ENCODE measurements around the gene PRMT3.
"Not testable (repeated sequence)": the region's sequence is repeated elsewhere in the genome, so short reads cannot be mapped to it uniquely, and the experiment has no call there.

The PRMT3 gene

DNA sequence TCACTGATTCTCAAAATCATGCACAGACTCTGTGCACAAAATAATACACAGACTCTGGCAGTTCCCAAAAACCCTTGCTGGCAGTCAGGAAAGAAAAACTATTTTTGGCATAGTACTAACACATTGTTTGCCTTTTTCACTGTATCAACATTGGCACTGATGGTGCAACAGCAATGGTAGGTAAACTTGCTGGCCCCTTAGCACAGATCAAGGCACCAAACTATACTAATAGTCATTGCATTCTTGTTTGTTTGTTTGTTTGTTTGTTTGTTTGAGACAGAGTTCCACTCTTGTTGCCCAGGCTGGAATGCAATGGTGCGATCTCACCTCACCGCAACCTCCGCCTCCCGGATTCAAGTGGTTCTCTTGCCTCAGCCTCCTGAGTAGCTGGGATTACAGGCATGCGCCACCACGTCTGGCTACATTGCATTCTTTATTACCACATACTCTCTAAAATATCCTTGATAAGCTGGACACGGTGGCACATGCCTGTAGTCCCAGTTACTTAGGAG lies 130.9 kb downstream of the PRMT3 start:
- no peak for DNase-seq

GRCh38 chr11:20522536-20522935 lies 135.0 kb downstream of the PRMT3 start:
- no peak for DNase-seq

- DNase-seq: no peak
Measured at GRCh38 chr11:20529757-20530156, 142.2 kb downstream of the PRMT3 start.

- DNase-seq: no peak
Measured at GRCh38 chr11:20530942-20531703, 143.6 kb downstream of the PRMT3 start.

DNA sequence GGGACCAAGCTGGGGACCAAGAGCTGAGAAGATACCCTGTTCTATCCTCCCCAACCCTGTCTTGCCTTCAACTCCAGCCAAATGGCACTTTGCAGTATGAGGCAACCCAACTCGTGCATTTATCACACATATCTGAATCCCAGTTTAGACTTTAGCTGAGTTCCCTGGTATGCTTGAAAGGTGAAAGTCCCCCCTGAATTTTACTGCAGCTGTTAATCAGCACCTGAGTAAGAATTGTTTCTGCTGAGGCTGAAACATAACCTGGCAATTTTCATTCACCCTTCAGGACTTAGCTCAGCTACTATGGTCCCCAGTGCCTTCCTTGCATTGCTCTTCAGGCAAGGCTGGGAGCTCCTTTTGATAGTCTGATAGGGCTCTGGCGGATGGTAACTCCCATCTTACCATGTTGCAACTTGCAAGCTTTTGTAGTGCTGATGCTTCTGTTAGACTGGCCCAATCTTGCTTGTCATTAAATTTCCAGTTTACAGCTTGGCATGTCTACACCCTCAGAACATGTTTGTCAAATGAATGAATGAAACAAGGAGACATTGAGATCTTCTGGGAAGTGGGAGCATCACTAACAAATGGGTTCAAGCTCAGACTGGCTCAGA lies 147.9 kb downstream of the PRMT3 start:
- DNase-seq: no peak

DNA sequence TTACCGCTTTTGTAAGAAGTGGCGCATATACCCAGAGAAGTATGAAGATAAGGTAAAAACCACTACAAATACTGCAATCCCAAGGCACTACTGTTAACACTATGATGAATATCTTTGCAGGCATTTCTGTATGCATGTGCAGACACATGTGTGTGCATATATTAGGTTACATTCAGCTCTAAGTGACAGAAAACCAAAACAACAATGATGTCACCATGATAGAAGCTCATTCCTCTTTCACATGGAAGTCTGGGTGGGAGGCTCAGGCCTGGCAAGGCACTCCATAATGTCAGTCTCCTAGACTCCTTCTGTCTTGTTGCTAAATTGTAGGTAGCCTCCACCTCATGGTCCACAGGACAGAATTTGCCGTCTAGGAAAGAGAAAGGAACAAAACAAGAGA lies 148.8 kb downstream of the PRMT3 start:
- DNase-seq: no peak

DNA sequence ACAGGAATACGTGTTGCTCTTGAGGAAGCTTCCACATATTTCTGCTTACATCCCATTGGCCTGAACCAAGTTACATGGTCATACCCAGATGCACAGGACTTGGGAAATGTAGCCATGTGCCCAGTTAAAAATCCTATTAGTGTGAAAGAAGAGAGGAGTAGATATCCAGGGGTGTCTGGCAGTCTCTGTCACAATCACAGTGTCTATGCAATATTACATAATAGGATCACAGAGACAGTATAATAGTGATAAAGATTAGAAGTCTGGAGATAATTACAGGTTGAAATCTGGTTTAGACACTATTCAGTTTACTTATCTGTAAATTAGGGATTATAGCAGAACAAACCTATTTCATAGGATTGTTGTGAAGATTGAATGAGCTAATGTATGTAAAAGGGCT lies 149.3 kb downstream of the PRMT3 start:
- no peak for DNase-seq

- no peak for DNase-seq
Measured at GRCh38 chr11:20541503-20541902, 154.0 kb downstream of the PRMT3 start.

DNA sequence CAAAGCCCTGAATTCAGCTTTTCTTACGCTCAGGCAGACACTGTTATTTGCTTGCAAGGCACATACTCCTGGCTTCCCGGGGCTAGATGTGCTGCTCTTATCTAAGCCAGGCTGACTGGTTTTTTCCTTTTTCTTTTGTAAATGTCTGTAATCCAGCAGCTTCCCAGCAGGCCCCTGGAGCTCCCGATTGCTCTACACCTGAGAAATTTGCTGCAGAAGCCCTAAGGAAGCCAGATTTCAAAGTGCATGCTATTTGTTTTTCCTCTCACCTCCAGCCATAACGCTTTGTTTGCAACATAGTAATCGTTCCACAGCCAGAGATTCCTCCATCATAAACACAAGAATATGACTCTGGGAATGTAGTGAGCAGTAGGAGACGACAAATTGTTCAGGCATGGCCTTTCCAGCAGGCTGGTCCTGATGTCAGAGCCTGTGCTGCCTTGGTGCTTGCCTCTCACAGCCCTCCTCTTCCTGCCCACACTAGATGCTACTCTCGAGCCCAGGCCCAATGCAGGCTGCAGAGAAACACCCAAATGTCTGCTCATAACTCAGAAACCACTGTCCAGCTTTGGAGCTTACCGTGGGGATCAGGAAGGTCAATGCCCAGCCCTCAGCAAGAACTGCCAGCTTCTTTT lies 157.2 kb downstream of the PRMT3 start:
- peak in 1 of 2 donors; percentile 2 for DNase-seq

DNA sequence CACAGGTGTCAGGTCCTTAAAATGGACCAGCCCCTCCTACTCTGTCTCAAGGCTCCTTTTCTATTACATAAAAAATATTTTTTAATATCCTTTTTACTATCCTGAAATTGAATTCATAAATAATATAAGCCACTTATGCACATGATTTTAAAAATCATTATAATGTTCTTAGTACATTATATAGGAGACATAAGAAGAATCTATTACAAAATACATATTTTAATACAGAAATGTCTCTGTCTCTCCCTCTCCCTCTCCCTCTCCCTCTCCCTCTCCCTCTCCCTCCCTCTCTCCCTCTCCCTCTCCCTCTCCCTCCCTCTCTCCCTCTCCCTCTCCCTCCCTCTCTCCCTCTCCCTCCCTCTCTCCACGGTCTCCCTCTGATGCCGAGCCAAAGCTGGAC lies 159.9 kb downstream of the PRMT3 start:
- DNase-seq: no peak

DNA sequence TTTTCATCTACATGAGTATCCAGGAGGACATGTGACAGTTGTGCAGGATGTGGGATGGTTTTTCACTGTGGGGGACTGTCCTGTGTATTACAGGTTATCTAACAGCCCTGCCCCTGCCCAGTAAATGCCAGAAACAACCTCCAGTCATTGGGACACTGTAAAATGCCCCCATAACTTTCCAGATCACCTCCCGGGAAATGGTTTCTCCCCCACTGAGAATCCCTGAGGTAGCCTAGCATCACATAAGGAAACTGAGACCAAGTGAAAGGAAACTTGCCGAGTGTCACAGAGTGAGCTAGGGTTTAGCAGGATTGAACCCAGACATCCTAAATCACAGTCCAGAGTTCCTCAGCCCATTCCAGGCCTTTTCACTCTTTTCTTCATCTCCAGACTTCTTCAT lies 163.6 kb downstream of the PRMT3 start:
- no peak for DNase-seq

DNA sequence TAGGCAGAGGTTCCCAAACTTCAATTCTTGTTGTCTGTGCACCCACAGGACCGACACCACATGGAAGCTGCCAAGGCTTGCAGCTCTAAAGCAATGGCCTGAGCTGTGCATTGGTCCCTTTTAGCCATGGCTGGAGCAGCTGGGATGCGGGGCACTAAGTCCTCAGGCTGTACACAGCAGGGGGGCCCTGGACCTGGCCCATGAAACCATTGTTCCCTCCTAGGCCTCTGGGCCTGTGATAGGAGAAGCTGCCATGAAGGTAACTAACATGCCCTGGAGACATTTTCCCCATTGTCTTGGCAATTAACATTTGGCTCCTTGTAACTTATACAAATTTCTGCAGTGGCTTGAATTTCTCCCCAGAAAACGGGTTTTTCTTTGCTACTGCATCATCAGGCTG lies 168.3 kb downstream of the PRMT3 start:
- DNase-seq: no peak

GRCh38 chr11:20556396-20556795 lies 168.9 kb downstream of the PRMT3 start:
- not testable (repeated sequence) for DNase-seq

- no peak for DNase-seq
Measured at GRCh38 chr11:20558741-20559140, 171.2 kb downstream of the PRMT3 start.

Data from hippocampal formation (tissue), 2 donors.